Right atrium auricular region (tissue), 2 donors: ENCODE measurements around the gene HP. TPM values are rescaled to one million over a fixed set of nuclear protein-coding genes. Genes with fewer than 3 reads are reported as not detected.

Experiments
- DNase-seq: peaks from one replicate; pipeline ENCODE4 v3.0.0-alpha.2; 2019; ENCODE audit warnings: low spot score
- H3K27ac ChIP-seq, 2 donors: fragments of 200-600 bp; sonication (generic); 1 replicate in 1 of 2; 2 replicates in 1 of 2; pipeline ENCODE4 v1.5.1; 2016 to 2019
- H3K27me3 ChIP-seq, 2 donors: fragments of 200-600 bp; sonication (generic); one replicate each; pipeline versions ENCODE4 v1.5.1 to v1.6.0; 2017 to 2019
- H3K36me3 ChIP-seq: fragments of 200-600 bp; sonication (generic); one replicate; pipeline ENCODE4 v1.5.1; 2016
- H3K4me1 ChIP-seq, 2 donors: fragments of 200-600 bp; sonication (generic); one replicate each; pipeline versions ENCODE4 v1.5.1 to v1.6.0; 2017 to 2019
- H3K4me3 ChIP-seq, 2 donors: fragments of 200-600 bp; sonication (generic); 1 replicate in 1 of 2; 2 replicates in 1 of 2; pipeline ENCODE4 v1.5.1; 2017 to 2019; ENCODE audit warnings: mild to moderate bottlenecking in 1 of 2, moderate library complexity in 1 of 2
- H3K9me3 ChIP-seq, 2 donors: fragments of 200-600 bp; sonication (generic); one replicate each; pipeline ENCODE4 v1.5.1; 2019
- CTCF ChIP-seq, 2 donors: fragments of 200-600 bp; sonication (generic); IDR thresholded peaks; one replicate each; pipeline ENCODE4 v1.5.1; 2019; ENCODE audit warnings: antibody characterized with exemption in 2 of 2
- total RNA-seq, 2 donors: library from RNA; depleted of rRNA; stranded (reverse); fragments of >200 nt; gene quantifications; one replicate each; pipeline ENCODE4 v1.1.0, GENCODE V29; 2016

HP gene
- total RNA-seq, 2 donors from 2014 or later, result 52.7 to 1,105 TPM

GRCh38 chr16:72109966-72110530 lies 55.7 kb downstream of the HP start:
- H3K9me3 ChIP-seq, result no peaks in the 10 kb centered on the region
- no peaks in the 10 kb centered on the region for H3K4me1 ChIP-seq
- no peak for TF ChIP-seq CTCF (IDR thresholded peaks at IDR 0.05)
- no peak for DNase-seq
- no peak overlapping the region for H3K27ac ChIP-seq
- H3K27me3 ChIP-seq, result no peaks in the 10 kb centered on the region
- no peak overlapping the region for H3K4me3 ChIP-seq
- H3K36me3 ChIP-seq, result peaks cover 74% of the 10 kb centered on the region

Other genes starting within 250 kb of the HP start
- gene AP1G1, start 245.7 kb upstream of the HP start, total RNA-seq, result 10 to 100 TPM; 38.6 to 44.6 TPM
- 10 to 100 TPM; 13.6 to 23.7 TPM for gene ATXN1L, start 208.5 kb upstream of the HP start, total RNA-seq
- gene ZNF821, start 170.3 kb upstream of the HP start, total RNA-seq, result 1 to 10 TPM; 2.6 to 8.9 TPM
- gene IST1, start 159.0 kb upstream of the HP start, total RNA-seq, result 100 to 1,000 TPM; 140 to 150 TPM
- under 1 TPM; 0.51 to 0.52 TPM for gene PKD1L3, start 54.1 kb upstream of the HP start, total RNA-seq
- 10 to 100 TPM; 39.4 to 52.0 TPM for gene DHODH, start 45.8 kb upstream of the HP start, total RNA-seq
- gene HPR, start 8.7 kb downstream of the HP start, total RNA-seq, result 10 to 100 TPM; 16.1 to 25.4 TPM
- gene TXNL4B, start 39.1 kb downstream of the HP start, total RNA-seq, result 1 to 10 TPM; 3.9 to 7.0 TPM
- gene DHX38, start 39.3 kb downstream of the HP start, total RNA-seq, result 10 to 100 TPM; 34.4 to 41.6 TPM
- 1 to 10 TPM in 1 of 2 donors, not detected in 1; 2.0 TPM for gene PMFBP1, start 117.7 kb downstream of the HP start, total RNA-seq